Effector memory CD8-positive, alpha-beta T cell (primary cell): ENCODE measurements around the gene ASCC2.
A peak's percentile ranks its signal among the peaks of the same experiment; 100 is the strongest.
"Not testable (repeated sequence)": the region's sequence is repeated elsewhere in the genome, so short reads cannot be mapped to it uniquely, and the experiment has no call there.

Experiments
- ATAC-seq: fragments of 150-1000 bp; cut with Tn5 transposase; replicated peaks from 2 replicates; pipeline ENCODE4 v1.10.0; 2021; ENCODE audit warnings: mild to moderate bottlenecking, moderate library complexity
- DNase-seq, 3 experiments: peaks; one replicate each; pipeline ENCODE4 v3.0.0; 2021
- H3K27ac Mint-ChIP-seq, 2 donors: one replicate each; pipeline ENCODE4 v1.8.0; 2022; ENCODE audit warnings: mild to moderate bottlenecking in 2 of 2, mixed read lengths in 2 of 2, moderate library complexity in 2 of 2
- H3K27me3 Mint-ChIP-seq, 2 donors: one replicate each; pipeline ENCODE4 v1.8.0; 2022; ENCODE audit warnings: mixed read lengths in 2 of 2
- H3K36me3 Mint-ChIP-seq: one replicate; pipeline ENCODE4 v1.8.0; 2022; ENCODE audit warnings: mild to moderate bottlenecking, moderate library complexity, mixed read lengths; ENCODE audit not compliant: insufficient read depth
- H3K4me1 Mint-ChIP-seq, 2 donors: one replicate each; pipeline ENCODE4 v1.8.0; 2022; ENCODE audit warnings: low read depth in 2 of 2, mixed read lengths in 2 of 2
- H3K4me3 Mint-ChIP-seq, 2 donors: one replicate each; pipeline ENCODE4 v1.8.0; 2022; ENCODE audit warnings: mild to moderate bottlenecking in 2 of 2, mixed read lengths in 2 of 2, moderate library complexity in 2 of 2
- H3K9me3 Mint-ChIP-seq, 2 donors: one replicate each; pipeline ENCODE4 v1.8.0; 2022; ENCODE audit warnings: mixed read lengths in 2 of 2

ASCC2 gene

DNA sequence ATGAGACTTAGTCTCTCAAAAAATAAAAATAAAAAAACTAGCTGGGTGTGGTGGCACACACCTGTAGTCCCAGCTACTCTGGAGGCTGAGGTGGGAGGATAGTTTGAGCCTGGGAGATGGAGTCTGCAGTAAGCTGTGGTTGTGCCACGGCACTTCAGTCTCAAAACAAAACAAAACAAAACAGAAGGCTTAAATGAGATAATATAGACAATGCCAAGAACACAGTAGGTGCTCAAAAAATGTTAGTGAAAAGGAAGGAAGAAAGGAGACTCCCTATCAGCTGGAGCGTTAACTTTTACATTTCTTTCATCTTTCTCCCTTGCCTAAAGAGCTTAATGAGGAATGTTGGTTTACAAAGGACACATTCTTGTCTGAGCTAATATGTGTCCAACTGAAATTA is 4.1 kb upstream of the ASCC2 start:
- Mint-ChIP-seq H3K4me3 (no peak overlapping the region), H3K4me1 (peaks cover 9 to 16% of the 10 kb centered on the region in 2 donors), H3K36me3 (peaks cover 16% of the 10 kb centered on the region), H3K27ac (no peak overlapping the region), H3K9me3 (no peaks in the 10 kb centered on the region), H3K27me3 (no peaks in the 10 kb centered on the region)
- no peak for ATAC-seq
- no peak for DNase-seq

DNA sequence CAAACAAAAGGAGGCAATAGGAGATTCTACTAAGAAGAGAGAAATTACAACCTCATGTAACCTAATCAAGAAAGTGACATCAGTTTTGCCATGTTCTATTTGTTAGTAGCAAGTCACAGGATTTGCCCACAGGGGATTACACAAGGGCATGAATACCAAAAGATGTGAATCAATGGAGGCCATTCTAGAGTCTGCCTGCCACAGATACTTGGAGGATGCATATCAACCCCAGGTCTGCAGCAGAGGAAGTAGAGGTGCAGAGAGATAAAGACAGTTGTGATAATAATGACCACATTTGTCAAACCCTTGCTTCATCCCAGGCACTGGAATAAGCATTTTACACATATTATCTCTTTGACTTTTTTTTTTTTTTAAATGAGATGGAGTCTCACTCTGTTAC is 2.4 kb upstream of the ASCC2 start:
- Mint-ChIP-seq H3K9me3 (no peaks in the 10 kb centered on the region), H3K27ac (no peak overlapping the region), H3K4me3 (no peak overlapping the region), H3K4me1 (peaks cover 14 to 30% of the 10 kb centered on the region in 2 donors), H3K36me3 (peaks cover 17% of the 10 kb centered on the region), H3K27me3 (no peaks in the 10 kb centered on the region)
- ATAC-seq, result no peak
- no peak for DNase-seq

DNA sequence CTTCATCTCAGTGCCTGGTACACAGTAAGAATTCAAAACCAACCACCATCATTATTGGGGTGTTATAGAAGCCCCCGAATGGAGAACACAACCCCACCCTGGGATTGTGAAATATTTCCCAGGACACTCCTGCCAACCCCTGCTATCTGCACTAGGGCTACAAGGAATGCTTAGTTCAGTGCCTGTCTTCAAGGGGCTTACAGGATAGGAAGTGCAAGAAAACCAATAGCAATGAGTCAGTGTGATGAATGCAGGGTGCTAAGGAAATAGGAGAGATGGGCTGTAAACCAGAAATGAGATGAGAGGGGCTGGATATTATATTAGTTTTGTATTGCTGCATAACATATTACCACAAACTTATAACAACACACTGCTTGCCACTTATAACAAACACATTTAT is 965 bp upstream of the ASCC2 start:
- DNase-seq (no peak), ATAC-seq (no peak)
- Mint-ChIP-seq H3K27ac (peak overlapping the region; percentile 95 to 99), H3K9me3 (no peaks in the 10 kb centered on the region), H3K4me1 (peaks cover 17 to 37% of the 10 kb centered on the region in 2 donors), H3K27me3 (no peaks in the 10 kb centered on the region), H3K4me3 (peak overlapping the region in 1 of 2 donors; percentile 90), H3K36me3 (peaks cover 19% of the 10 kb centered on the region)

DNA sequence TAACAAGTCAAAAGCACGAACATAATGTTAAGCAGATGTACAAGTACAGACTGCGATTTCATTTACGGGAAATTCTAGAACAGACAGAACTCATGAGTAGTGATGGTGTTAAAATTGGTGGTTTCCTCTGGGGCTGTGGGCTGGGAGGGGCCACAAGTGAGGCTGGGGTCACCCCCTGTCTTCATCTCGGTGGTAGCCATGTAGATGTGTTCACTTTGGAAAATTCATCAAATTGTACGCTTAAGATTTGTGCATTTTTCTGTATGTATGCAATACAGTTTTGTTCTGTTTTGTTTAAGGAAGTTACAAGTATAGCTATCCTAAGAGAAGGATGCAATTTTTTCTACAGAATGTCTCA is 504 bp upstream of the ASCC2 start:
- Mint-ChIP-seq H3K4me3 (peak overlapping the region; percentile 87 to 90), H3K9me3 (no peaks in the 10 kb centered on the region), H3K36me3 (peaks cover 23% of the 10 kb centered on the region), H3K27ac (peak overlapping the region; percentile 95 to 99), H3K4me1 (peaks cover 18 to 38% of the 10 kb centered on the region in 2 donors), H3K27me3 (no peaks in the 10 kb centered on the region)
- no peak for DNase-seq
- peak; percentile 32 for ATAC-seq

DNA sequence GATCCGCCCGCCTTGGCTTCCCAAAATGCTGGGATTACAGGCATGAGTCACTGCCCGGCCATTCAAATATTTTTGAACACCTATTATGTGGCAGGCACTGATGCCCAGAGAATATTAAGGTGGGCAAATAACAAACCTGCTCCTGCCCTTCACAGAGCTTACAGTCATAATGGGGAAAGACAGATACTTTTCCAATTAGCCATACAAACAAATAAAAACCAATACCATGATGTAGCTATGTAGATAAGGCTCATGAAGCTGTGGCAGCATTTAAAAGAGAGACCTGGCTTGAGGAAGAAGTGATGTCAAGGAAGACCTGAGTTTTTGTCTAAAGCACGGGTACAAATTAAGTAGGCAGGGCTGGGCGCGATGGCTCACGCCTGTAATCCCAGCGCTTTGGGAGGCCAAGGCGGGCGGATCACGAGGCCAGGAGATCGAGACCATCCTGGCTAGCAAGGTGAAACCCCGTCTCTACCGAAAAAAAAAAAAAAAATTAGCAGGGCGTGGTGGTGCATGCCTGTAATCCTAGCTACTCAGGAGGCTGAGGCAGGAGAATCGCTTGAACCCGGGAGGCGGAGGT is 1.2 kb downstream of the ASCC2 start:
- peaks cover 37% of the 10 kb centered on the region for H3K36me3 Mint-ChIP-seq
- H3K4me3 Mint-ChIP-seq, result peak overlapping the region; percentile 87 to 90
- H3K9me3 Mint-ChIP-seq, DNase-seq, H3K27me3 Mint-ChIP-seq, ATAC-seq: not testable (repeated sequence)
- peak overlapping the region in 1 of 2 donors; percentile 95 for H3K27ac Mint-ChIP-seq
- peaks cover 20 to 44% of the 10 kb centered on the region in 2 donors for H3K4me1 Mint-ChIP-seq

DNA sequence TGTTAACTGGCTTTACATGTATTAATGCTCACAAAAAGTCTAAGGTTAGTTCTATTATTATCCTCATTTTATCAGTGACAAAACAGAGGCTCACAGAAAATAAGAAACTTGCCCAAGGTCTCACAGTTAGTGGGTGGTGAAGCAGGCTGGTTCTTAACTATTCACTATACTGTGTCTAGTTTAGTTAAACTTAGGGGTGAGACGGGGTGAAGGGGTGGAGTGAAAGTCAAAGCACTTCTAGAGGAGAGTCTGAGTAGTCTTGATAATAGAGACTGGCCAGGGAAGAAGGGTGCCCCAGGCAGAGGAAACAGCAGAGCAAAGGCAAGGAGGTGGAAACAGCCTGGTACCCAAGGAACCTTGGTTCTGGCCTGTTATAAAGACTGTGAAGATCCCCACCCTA is 4.0 kb downstream of the ASCC2 start:
- Mint-ChIP-seq H3K4me1 (peaks cover 26 to 56% of the 10 kb centered on the region in 2 donors), H3K27me3 (no peaks in the 10 kb centered on the region), H3K27ac (no peak overlapping the region), H3K36me3 (peaks cover 44% of the 10 kb centered on the region), H3K4me3 (no peak overlapping the region), H3K9me3 (no peaks in the 10 kb centered on the region)
- no peak for DNase-seq
- no peak for ATAC-seq

DNA sequence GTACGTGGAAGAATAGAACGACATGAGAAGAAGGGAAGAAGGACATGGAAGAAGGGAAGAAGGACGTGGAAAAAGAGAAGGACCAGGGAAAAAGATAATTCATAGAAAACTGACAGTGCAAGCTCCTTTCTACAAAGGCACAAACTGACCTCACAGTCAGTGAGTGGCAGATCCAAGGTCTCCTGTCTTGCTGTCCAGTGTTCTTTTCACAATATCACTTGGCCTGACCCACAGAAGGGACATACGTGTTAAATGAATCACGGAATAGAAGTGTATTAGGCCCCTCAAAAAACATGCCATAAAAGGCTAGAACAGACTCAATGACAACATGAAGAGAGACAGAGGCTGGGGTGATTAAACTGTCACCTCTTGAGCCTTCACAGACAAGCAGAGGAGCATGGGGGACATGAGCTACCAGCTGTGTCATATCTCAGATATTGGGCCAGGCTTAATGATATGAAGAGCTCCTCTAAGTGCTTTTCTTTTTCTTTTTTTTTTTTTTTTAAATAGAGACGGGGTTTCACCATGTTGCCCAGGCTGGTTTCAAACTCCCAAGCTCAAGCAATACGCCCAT is 4.6 kb downstream of the ASCC2 start:
- DNase-seq (no peak), ATAC-seq (no peak)
- no peak overlapping the region for H3K27ac Mint-ChIP-seq
- no peak overlapping the region for H3K4me3 Mint-ChIP-seq
- no peaks in the 10 kb centered on the region for H3K27me3 Mint-ChIP-seq
- peaks cover 25 to 52% of the 10 kb centered on the region in 2 donors for H3K4me1 Mint-ChIP-seq
- peaks cover 44% of the 10 kb centered on the region for H3K36me3 Mint-ChIP-seq
- H3K9me3 Mint-ChIP-seq, result no peaks in the 10 kb centered on the region

DNA sequence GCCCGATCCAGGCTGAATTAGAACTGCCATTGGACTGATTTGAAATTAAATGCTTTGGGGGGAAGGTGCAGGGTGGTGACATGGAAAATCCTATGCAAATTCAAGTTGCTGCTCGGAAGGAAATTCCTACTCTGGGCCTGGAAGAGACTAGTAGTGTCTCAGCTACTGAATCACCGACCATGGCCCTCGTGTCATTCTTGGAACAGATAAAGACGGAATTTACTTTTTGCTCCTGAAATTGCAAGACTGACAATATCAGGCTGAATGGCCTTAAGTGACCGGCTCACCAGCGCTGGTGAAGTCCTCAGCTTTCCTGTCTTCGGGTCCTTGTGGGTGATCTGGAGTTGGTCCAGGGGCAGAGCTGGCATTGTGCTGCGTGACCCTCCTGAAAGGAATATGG is 6.1 kb downstream of the ASCC2 start:
- Mint-ChIP-seq H3K4me1 (peaks cover 23 to 54% of the 10 kb centered on the region in 2 donors), H3K27me3 (no peaks in the 10 kb centered on the region), H3K27ac (peak overlapping the region in 1 of 2 donors; percentile 76), H3K36me3 (peaks cover 38% of the 10 kb centered on the region), H3K9me3 (no peaks in the 10 kb centered on the region), H3K4me3 (no peak overlapping the region)
- no peak for ATAC-seq
- no peak for DNase-seq

DNA sequence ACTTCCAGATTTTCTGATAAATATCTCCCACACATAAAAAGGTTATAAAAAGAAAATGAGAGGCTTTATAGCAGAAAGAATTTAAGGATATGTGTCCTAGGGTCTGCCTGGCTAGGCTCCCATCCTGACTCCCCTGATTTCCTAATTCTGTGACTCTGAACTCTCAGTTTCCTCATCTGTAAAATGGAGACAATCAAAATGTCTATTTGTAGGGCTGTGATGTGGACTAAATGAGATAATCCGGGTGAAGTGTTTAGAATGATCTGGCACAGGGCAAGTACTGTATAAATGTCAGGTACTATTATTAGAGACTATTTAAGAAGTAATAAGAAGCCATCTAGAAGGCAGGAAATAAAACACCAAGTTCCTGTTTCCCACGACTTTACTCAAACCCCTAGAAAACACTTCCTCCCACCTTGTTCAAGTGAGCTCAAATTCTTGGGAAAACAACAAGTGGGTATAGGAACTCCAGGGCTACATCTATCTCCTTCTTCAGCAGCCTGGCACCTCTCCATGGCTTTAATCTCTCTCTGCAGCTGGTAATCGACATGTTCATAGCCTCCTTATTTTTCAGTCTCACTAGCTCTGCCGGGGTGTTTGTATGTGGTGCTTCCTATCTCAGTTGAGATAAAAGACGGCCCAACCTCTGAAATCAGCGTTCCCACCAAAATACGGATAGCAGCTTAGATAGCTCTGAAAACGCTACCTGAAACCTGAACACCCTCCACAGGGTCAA is 6.7 kb downstream of the ASCC2 start:
- no peaks in the 10 kb centered on the region for H3K27me3 Mint-ChIP-seq
- H3K4me3 Mint-ChIP-seq, result no peak overlapping the region
- H3K36me3 Mint-ChIP-seq, result peaks cover 43% of the 10 kb centered on the region
- no peaks in the 10 kb centered on the region for H3K9me3 Mint-ChIP-seq
- DNase-seq (no peak), ATAC-seq (no peak)
- H3K4me1 Mint-ChIP-seq, result peaks cover 23 to 48% of the 10 kb centered on the region in 2 donors
- H3K27ac Mint-ChIP-seq, result peak overlapping the region in 1 of 2 donors; percentile 76

DNA sequence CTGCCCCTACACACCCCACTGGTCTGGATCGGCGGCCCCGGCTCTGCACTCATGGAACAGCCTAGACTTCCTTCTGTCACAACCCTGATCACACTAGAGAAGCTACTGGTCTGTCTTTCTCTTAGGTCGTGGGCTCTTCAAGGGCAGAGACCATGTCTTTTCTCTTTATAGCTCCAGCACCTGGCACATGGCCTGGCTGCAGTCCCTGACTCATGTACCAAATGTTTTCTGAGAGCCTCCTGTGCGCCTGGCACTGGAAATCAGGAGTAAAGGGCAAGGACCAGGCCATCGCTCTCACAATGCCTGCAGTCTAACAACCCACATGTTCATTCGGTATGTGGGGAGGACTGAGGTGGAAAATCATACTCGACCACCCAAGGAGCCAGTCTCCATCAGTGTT is 7.5 kb downstream of the ASCC2 start:
- Mint-ChIP-seq H3K36me3 (peaks cover 48% of the 10 kb centered on the region), H3K4me1 (peaks cover 18 to 41% of the 10 kb centered on the region in 2 donors), H3K27ac (peak overlapping the region in 1 of 2 donors; percentile 60), H3K4me3 (no peak overlapping the region), H3K27me3 (no peaks in the 10 kb centered on the region), H3K9me3 (no peaks in the 10 kb centered on the region)
- DNase-seq, result no peak
- no peak for ATAC-seq

DNA sequence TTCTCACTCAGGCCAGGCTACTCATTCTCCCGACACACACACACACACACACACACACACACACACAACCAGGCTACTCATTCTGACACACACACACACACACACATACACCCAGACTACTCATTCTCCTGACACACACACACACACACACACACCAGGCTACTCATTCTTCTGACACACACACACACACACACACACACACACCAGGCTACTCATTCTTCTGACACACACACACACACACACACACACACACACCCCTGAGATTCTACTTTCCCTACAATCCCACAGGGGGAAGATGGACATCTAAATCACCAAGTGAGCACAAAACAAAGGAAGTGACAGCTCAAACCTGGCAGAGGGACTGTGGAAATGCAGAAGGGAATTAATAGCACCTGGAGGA is 10.3 kb downstream of the ASCC2 start:
- H3K9me3 Mint-ChIP-seq, H3K27me3 Mint-ChIP-seq, H3K4me3 Mint-ChIP-seq, DNase-seq, ATAC-seq: not testable (repeated sequence)
- Mint-ChIP-seq H3K27ac (peak overlapping the region in 1 of 2 donors; percentile 24), H3K36me3 (peaks cover 62% of the 10 kb centered on the region), H3K4me1 (peaks cover 11 to 26% of the 10 kb centered on the region in 2 donors)

DNA sequence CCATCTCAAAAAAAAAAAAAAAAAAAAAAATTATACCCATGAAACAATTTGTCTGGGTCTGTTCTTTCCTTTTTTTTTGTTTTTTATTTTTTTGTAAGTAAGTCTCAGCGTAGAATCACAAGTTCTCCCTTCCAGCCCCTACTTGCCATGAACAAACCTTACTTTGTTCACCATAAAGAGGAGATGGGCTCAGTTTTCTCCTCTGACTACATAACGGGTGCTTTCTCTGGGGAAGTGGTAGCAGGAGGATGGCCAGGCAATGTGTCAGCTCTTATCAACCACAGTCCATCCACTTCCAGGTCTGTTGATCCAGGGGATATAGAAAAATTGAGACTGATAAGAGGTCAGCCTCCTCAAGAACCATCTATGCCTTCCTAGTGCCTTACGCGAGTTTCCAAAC is 11.0 kb downstream of the ASCC2 start:
- Mint-ChIP-seq H3K4me3 (no peak overlapping the region), H3K9me3 (no peaks in the 10 kb centered on the region), H3K4me1 (peaks cover 11 to 26% of the 10 kb centered on the region in 2 donors), H3K36me3 (peaks cover 62% of the 10 kb centered on the region), H3K27me3 (no peaks in the 10 kb centered on the region), H3K27ac (no peak overlapping the region)
- DNase-seq (no peak), ATAC-seq (no peak)

DNA sequence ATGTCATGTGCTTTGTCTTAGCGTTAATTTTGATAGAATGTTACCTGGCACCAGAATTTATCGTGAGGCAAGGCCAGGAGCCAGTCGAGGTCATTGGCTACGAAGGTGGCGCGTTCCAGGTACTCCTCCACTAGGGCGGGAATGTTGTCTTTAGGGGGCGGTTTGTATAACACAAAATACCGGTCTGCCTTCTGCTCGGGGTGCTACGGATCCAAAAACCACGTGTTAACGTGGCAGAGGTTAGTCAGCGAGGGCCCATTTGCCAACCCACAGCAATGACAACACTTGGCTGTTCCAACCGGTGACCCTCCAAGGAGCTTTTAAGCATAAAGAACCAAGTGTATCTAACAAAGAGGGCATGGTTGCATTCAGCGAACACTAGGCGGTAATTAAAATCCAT is 12.5 kb downstream of the ASCC2 start:
- no peak for ATAC-seq
- H3K36me3 Mint-ChIP-seq, result peaks cover 65% of the 10 kb centered on the region
- no peaks in the 10 kb centered on the region for H3K9me3 Mint-ChIP-seq
- H3K27me3 Mint-ChIP-seq, result no peaks in the 10 kb centered on the region
- DNase-seq, result no peak
- H3K4me1 Mint-ChIP-seq, result peaks cover 9 to 18% of the 10 kb centered on the region in 2 donors
- H3K4me3 Mint-ChIP-seq, result no peak overlapping the region
- no peak overlapping the region for H3K27ac Mint-ChIP-seq

DNA sequence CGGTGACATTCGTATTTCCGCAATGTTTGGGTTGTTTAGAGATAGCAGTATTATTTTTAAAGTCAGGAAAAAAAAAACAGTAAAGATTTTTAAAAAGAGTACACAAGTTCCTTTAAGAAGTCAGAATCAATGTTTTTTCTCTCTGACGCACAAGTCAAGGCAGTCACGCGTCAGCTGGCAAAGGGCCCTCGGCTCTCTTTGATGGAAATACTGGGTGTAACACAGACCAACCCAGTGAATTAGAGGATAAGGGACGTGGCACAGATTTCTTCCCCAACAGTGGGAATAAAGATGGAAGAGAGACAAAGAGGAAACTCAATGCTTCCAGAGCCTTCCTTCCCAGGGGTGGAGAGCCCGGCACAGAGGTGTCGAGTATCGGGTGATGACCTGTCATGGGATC is 13.4 kb downstream of the ASCC2 start:
- H3K9me3 Mint-ChIP-seq, result no peaks in the 10 kb centered on the region
- DNase-seq (no peak), ATAC-seq (no peak)
- H3K36me3 Mint-ChIP-seq, result peaks cover 73% of the 10 kb centered on the region
- H3K4me1 Mint-ChIP-seq, result peaks cover 6 to 14% of the 10 kb centered on the region in 2 donors
- no peak overlapping the region for H3K27ac Mint-ChIP-seq
- no peaks in the 10 kb centered on the region for H3K27me3 Mint-ChIP-seq
- no peak overlapping the region for H3K4me3 Mint-ChIP-seq
